Right ventricle myocardium inferior (tissue), 1 donor: Measurements from ENCODE around the gene C16orf78. TPM values are rescaled to one million over a fixed set of nuclear protein-coding genes. Genes with fewer than 3 reads are reported as not detected.

Source experiments
- ATAC-seq: fragments of 200-7000 bp; cut with Tn5 transposase; one replicate; pipeline ENCODE4 v1.9.1; 2020; ENCODE audit warnings: mild to moderate bottlenecking, moderate library complexity
- DNase-seq: peaks from one replicate; pipeline ENCODE4 v3.0.0; 2021; ENCODE audit errors: missing footprints
- intact Hi-C: fragments of 100-400 bp; cut with DNase I; formaldehyde crosslinking; loops from one replicate; pipeline ENCODE4 v1.11.0; 2022
- long read RNA-seq: library from polyadenylated mRNA; unstranded; transcript quantifications from one replicate; pipeline ENCODE4 v2.0.0, GENCODE V29; 2021
- total RNA-seq: library from RNA; stranded (reverse); fragmentation: NEBNext Ultra II Directional; extraction: Animal tissue kit (Norgen Biotek cat#: 25700); gene quantifications from one replicate; pipeline ENCODE4 v1.2.1, GENCODE V29; 2021
- donor health status: DM: no; HTN: yes; CAD: no; lungs with severe emphysema.

C16orf78 gene
- not detected for total RNA-seq
- long read RNA-seq, result 0 reads

- no peak for ATAC-seq
- no peak for DNase-seq
- intact Hi-C loops, result no loop called here
Observed at GRCh38 chr16:49373504-49373903, at the start of gene C16orf78. C16orf78 (plus strand) TSS chr16:49373804; CDS start chr16:49373940, 136 bp downstream.

GRCh38 chr16:49324703-49325102 is 48.9 kb upstream of the C16orf78 start:
- DNase-seq (no peak), ATAC-seq (no peak)
- intact Hi-C loops, result no loop called here

- intact Hi-C loops, result no loop called here
Observed at GRCh38 chr16:49327466-49327865, 46.1 kb upstream of the C16orf78 start.

GRCh38 chr16:49328325-49328724 is 45.3 kb upstream of the C16orf78 start:
- DNase-seq, result no peak
- intact Hi-C loops, result no loop called here
- no peak for ATAC-seq

More at GRCh38 chr16:49327466-49327865, 46.1 kb upstream of the C16orf78 start:
- no peak for DNase-seq
- ATAC-seq, result no peak

- no peak for ATAC-seq
- no peak for DNase-seq
- intact Hi-C loops, result no loop called here
Observed at GRCh38 chr16:49330562-49331201, 42.9 kb upstream of the C16orf78 start.

GRCh38 chr16:49332589-49333258 is 40.9 kb upstream of the C16orf78 start:
- intact Hi-C loops, result no loop called here
- ATAC-seq (no peak), DNase-seq (no peak)

- intact Hi-C loops, result no loop called here
- DNase-seq, result no peak
- no peak for ATAC-seq
Observed at GRCh38 chr16:49333259-49333597, 40.4 kb upstream of the C16orf78 start.

GRCh38 chr16:49335828-49336227 is 37.8 kb upstream of the C16orf78 start:
- DNase-seq (no peak), ATAC-seq (no peak)
- intact Hi-C loops, result no loop called here

GRCh38 chr16:49336581-49336980 is 37.0 kb upstream of the C16orf78 start:
- ATAC-seq (no peak), DNase-seq (no peak)
- intact Hi-C loops, result no loop called here

GRCh38 chr16:49337814-49338350 is 35.7 kb upstream of the C16orf78 start:
- no peak for ATAC-seq
- intact Hi-C loops, result no loop called here
- DNase-seq, result no peak

GRCh38 chr16:49338611-49339265 is 34.9 kb upstream of the C16orf78 start:
- intact Hi-C loops, result no loop called here
- no peak for DNase-seq
- no peak for ATAC-seq

- ATAC-seq (no peak), DNase-seq (no peak)
- intact Hi-C loops, result no loop called here
Observed at GRCh38 chr16:49340466-49340865, 33.1 kb upstream of the C16orf78 start.

GRCh38 chr16:49341706-49342105 is 31.9 kb upstream of the C16orf78 start:
- intact Hi-C loops, result no loop called here
- ATAC-seq (no peak), DNase-seq (no peak)

GRCh38 chr16:49342336-49343265 is 31.0 kb upstream of the C16orf78 start:
- ATAC-seq, result no peak
- DNase-seq, result no peak
- intact Hi-C loops, result no loop called here

GRCh38 chr16:49343291-49343690 is 30.3 kb upstream of the C16orf78 start:
- ATAC-seq (no peak), DNase-seq (no peak)
- intact Hi-C loops, result no loop called here

GRCh38 chr16:49344401-49344800 is 29.2 kb upstream of the C16orf78 start:
- intact Hi-C loops, result no loop called here
- no peak for DNase-seq
- no peak for ATAC-seq

GRCh38 chr16:49345829-49346228 is 27.8 kb upstream of the C16orf78 start:
- intact Hi-C loops, result no loop called here
- ATAC-seq (no peak), DNase-seq (no peak)

- DNase-seq (no peak), ATAC-seq (no peak)
- intact Hi-C loops, result no loop called here
Observed at GRCh38 chr16:49346459-49346858, 27.1 kb upstream of the C16orf78 start.

GRCh38 chr16:49347476-49347875 is 26.1 kb upstream of the C16orf78 start:
- no peak for DNase-seq
- intact Hi-C loops, result no loop called here
- no peak for ATAC-seq
